ENCODE measurements around the gene KRT80.

KRT80 gene

GRCh38 chr12:52222692-52223091 lies 30.9 kb upstream of the KRT80 start:
- Mint-ChIP-seq H3K4me1 (ENCODE audit: low read depth in 2 of 2) (no peaks in the 10 kb centered on the region), H3K9me3 (no peaks in the 10 kb centered on the region), H3K36me3 (ENCODE audit: insufficient read depth) (no peaks in the 10 kb centered on the region), H3K4me3 (no peak overlapping the region), H3K27me3 (peaks cover 41 to 63% of the 10 kb centered on the region in 2 donors), H3K27ac (no peak overlapping the region)
- DNase-seq: no peak
- ATAC-seq (replicated peaks): no peak

- Mint-ChIP-seq H3K4me3 (no peak overlapping the region), H3K4me1 (ENCODE audit: low read depth in 2 of 2) (no peaks in the 10 kb centered on the region), H3K36me3 (ENCODE audit: insufficient read depth) (no peaks in the 10 kb centered on the region), H3K27me3 (peaks cover 45 to 62% of the 10 kb centered on the region in 2 donors), H3K27ac (no peak overlapping the region), H3K9me3 (no peaks in the 10 kb centered on the region)
- ATAC-seq (replicated peaks) (peak; percentile 29), DNase-seq (peak; percentile 14 to 43 (median 19))
These were observed 30.2 kb upstream of the KRT80 start for GRCh38 chr12:52221912-52222457.

GRCh38 chr12:52221070-52221781 lies 29.4 kb upstream of the KRT80 start:
- no peaks in the 10 kb centered on the region for H3K36me3 Mint-ChIP-seq (ENCODE audit: insufficient read depth)
- H3K4me3 Mint-ChIP-seq: no peak overlapping the region
- H3K27ac Mint-ChIP-seq: no peak overlapping the region
- no peaks in the 10 kb centered on the region for H3K4me1 Mint-ChIP-seq (ENCODE audit: low read depth in 2 of 2)
- no peaks in the 10 kb centered on the region for H3K9me3 Mint-ChIP-seq
- no peak for ATAC-seq (replicated peaks)
- no peak for DNase-seq
- H3K27me3 Mint-ChIP-seq: peaks cover 45 to 54% of the 10 kb centered on the region in 2 donors

GRCh38 chr12:52220477-52220876 lies 28.7 kb upstream of the KRT80 start:
- no peak for ATAC-seq (replicated peaks)
- H3K27me3 Mint-ChIP-seq: peaks cover 53 to 55% of the 10 kb centered on the region in 2 donors
- no peak for DNase-seq
- H3K9me3 Mint-ChIP-seq: no peaks in the 10 kb centered on the region
- no peaks in the 10 kb centered on the region for H3K36me3 Mint-ChIP-seq (ENCODE audit: insufficient read depth)
- H3K27ac Mint-ChIP-seq: no peak overlapping the region
- no peaks in the 10 kb centered on the region for H3K4me1 Mint-ChIP-seq (ENCODE audit: low read depth in 2 of 2)
- H3K4me3 Mint-ChIP-seq: no peak overlapping the region

- DNase-seq (no peak), ATAC-seq (replicated peaks) (no peak)
- no peak overlapping the region for H3K27ac Mint-ChIP-seq
- H3K9me3 Mint-ChIP-seq: no peaks in the 10 kb centered on the region
- peaks cover 53 to 68% of the 10 kb centered on the region in 2 donors for H3K27me3 Mint-ChIP-seq
- H3K4me1 Mint-ChIP-seq (ENCODE audit: low read depth in 2 of 2): peaks cover 0 to 8% of the 10 kb centered on the region in 2 donors
- no peak overlapping the region for H3K4me3 Mint-ChIP-seq
- H3K36me3 Mint-ChIP-seq (ENCODE audit: insufficient read depth): no peaks in the 10 kb centered on the region
These were observed 26.2 kb upstream of the KRT80 start for GRCh38 chr12:52218001-52218400.

GRCh38 chr12:52217223-52217622 lies 25.4 kb upstream of the KRT80 start:
- DNase-seq (no peak), ATAC-seq (replicated peaks) (no peak)
- Mint-ChIP-seq H3K36me3 (ENCODE audit: insufficient read depth) (no peaks in the 10 kb centered on the region), H3K4me3 (no peak overlapping the region), H3K27ac (no peak overlapping the region), H3K9me3 (no peaks in the 10 kb centered on the region), H3K27me3 (peaks cover 51 to 70% of the 10 kb centered on the region in 2 donors), H3K4me1 (ENCODE audit: low read depth in 2 of 2) (peaks cover 0 to 8% of the 10 kb centered on the region in 2 donors)

- DNase-seq: no peak
- peaks cover 0 to 8% of the 10 kb centered on the region in 2 donors for H3K4me1 Mint-ChIP-seq (ENCODE audit: low read depth in 2 of 2)
- no peak overlapping the region for H3K27ac Mint-ChIP-seq
- H3K27me3 Mint-ChIP-seq: peaks cover 49 to 66% of the 10 kb centered on the region in 2 donors
- no peak for ATAC-seq (replicated peaks)
- no peaks in the 10 kb centered on the region for H3K36me3 Mint-ChIP-seq (ENCODE audit: insufficient read depth)
- no peaks in the 10 kb centered on the region for H3K9me3 Mint-ChIP-seq
- H3K4me3 Mint-ChIP-seq: no peak overlapping the region
These were observed 25.0 kb upstream of the KRT80 start for GRCh38 chr12:52216807-52217206.

GRCh38 chr12:52216100-52216499 lies 24.3 kb upstream of the KRT80 start:
- ATAC-seq (replicated peaks) (no peak), DNase-seq (no peak)
- no peak overlapping the region for H3K27ac Mint-ChIP-seq
- H3K4me1 Mint-ChIP-seq (ENCODE audit: low read depth in 2 of 2): peaks cover 0 to 8% of the 10 kb centered on the region in 2 donors
- H3K36me3 Mint-ChIP-seq (ENCODE audit: insufficient read depth): no peaks in the 10 kb centered on the region
- no peaks in the 10 kb centered on the region for H3K9me3 Mint-ChIP-seq
- no peak overlapping the region for H3K4me3 Mint-ChIP-seq
- peaks cover 43 to 66% of the 10 kb centered on the region in 2 donors for H3K27me3 Mint-ChIP-seq

GRCh38 chr12:52215587-52216031 lies 23.8 kb upstream of the KRT80 start:
- Mint-ChIP-seq H3K4me1 (ENCODE audit: low read depth in 2 of 2) (peaks cover 0 to 8% of the 10 kb centered on the region in 2 donors), H3K36me3 (ENCODE audit: insufficient read depth) (no peaks in the 10 kb centered on the region), H3K27me3 (peaks cover 38 to 66% of the 10 kb centered on the region in 2 donors), H3K4me3 (no peak overlapping the region), H3K27ac (no peak overlapping the region), H3K9me3 (no peaks in the 10 kb centered on the region)
- no peak for ATAC-seq (replicated peaks)
- DNase-seq: no peak

GRCh38 chr12:52214421-52214802 lies 22.6 kb upstream of the KRT80 start:
- Mint-ChIP-seq H3K27me3 (peaks cover 34 to 64% of the 10 kb centered on the region in 2 donors), H3K4me1 (ENCODE audit: low read depth in 2 of 2) (peaks cover 0 to 8% of the 10 kb centered on the region in 2 donors), H3K36me3 (ENCODE audit: insufficient read depth) (no peaks in the 10 kb centered on the region), H3K9me3 (no peaks in the 10 kb centered on the region), H3K27ac (no peak overlapping the region), H3K4me3 (no peak overlapping the region)
- DNase-seq: no peak
- no peak for ATAC-seq (replicated peaks)

- Mint-ChIP-seq H3K27ac (no peak overlapping the region), H3K36me3 (ENCODE audit: insufficient read depth) (no peaks in the 10 kb centered on the region), H3K27me3 (peaks cover 31 to 70% of the 10 kb centered on the region in 2 donors), H3K4me3 (no peak overlapping the region), H3K4me1 (ENCODE audit: low read depth in 2 of 2) (peaks cover 0 to 8% of the 10 kb centered on the region in 2 donors), H3K9me3 (no peaks in the 10 kb centered on the region)
- ATAC-seq (replicated peaks): peak; percentile 53
- DNase-seq: peak; percentile 24 to 50 (median 27)
These were observed 22.0 kb upstream of the KRT80 start for GRCh38 chr12:52213564-52214420.

- Mint-ChIP-seq H3K9me3 (no peaks in the 10 kb centered on the region), H3K27me3 (peaks cover 28 to 77% of the 10 kb centered on the region in 2 donors), H3K4me3 (no peak overlapping the region), H3K4me1 (ENCODE audit: low read depth in 2 of 2) (peaks cover 0 to 8% of the 10 kb centered on the region in 2 donors), H3K36me3 (ENCODE audit: insufficient read depth) (no peaks in the 10 kb centered on the region), H3K27ac (no peak overlapping the region)
- ATAC-seq (replicated peaks): no peak
- DNase-seq: no peak
These were observed 21.1 kb upstream of the KRT80 start for GRCh38 chr12:52212701-52213563.

Data from effector memory CD8-positive, alpha-beta T cell (primary cell).